Calu3 (cell line): ENCODE data around the gene TSHZ3. TPM values are rescaled to one million over a fixed set of nuclear protein-coding genes. Genes with fewer than 3 reads are reported as not detected.

Experiments used
- BruUV-seq: library from RNA; stranded (reverse); fragments of 400-500 nt; replicated peaks from 2 replicates; lab custom pipeline; 2021; lab: Mats Ljungman, UMichigan
- CTCF ChIA-PET: fragments of 300-600 bp; sonication (Branson Sonifier 250); formaldehyde crosslinking; loops from one replicate; lab custom pipeline; 2022; ENCODE audit warnings: antibody characterized with exemption; lab: Charles Lee
- DNase-seq: peaks from one replicate; pipeline ENCODE4 v3.0.0; 2022
- H3K27ac Mint-ChIP-seq: one replicate; pipeline ENCODE4 v1.8.0; 2022; ENCODE audit warnings: mixed read lengths; ENCODE audit not compliant: unreplicated experiment
- H3K27me3 Mint-ChIP-seq: one replicate; pipeline ENCODE4 v1.8.0; 2022; ENCODE audit warnings: mixed read lengths; ENCODE audit not compliant: unreplicated experiment
- H3K36me3 Mint-ChIP-seq: one replicate; pipeline ENCODE4 v1.8.0; 2022; ENCODE audit warnings: mild to moderate bottlenecking, moderate library complexity, mixed read lengths; ENCODE audit not compliant: insufficient read depth, unreplicated experiment
- H3K4me1 Mint-ChIP-seq: one replicate; pipeline ENCODE4 v1.8.0; 2022; ENCODE audit warnings: mild to moderate bottlenecking, low read depth, mixed read lengths; ENCODE audit not compliant: unreplicated experiment
- H3K4me3 Mint-ChIP-seq: one replicate; pipeline ENCODE4 v1.8.0; 2022; ENCODE audit warnings: mild to moderate bottlenecking, low read depth, moderate library complexity, mixed read lengths; ENCODE audit not compliant: unreplicated experiment
- H3K9me3 Mint-ChIP-seq: one replicate; pipeline ENCODE4 v1.8.0; 2022; ENCODE audit warnings: low read depth, mixed read lengths; ENCODE audit not compliant: unreplicated experiment
- CTCF ChIP-seq: fragments of 200-600 bp; IDR thresholded peaks from one replicate; pipeline ENCODE4 v1.8.0; 2022; ENCODE audit warnings: antibody characterized with exemption; ENCODE audit not compliant: unreplicated experiment
- intact Hi-C: fragments of 100-400 bp; cut with micrococcal nuclease; formaldehyde crosslinking; loops from one replicate; pipeline ENCODE4 v1.10.0; 2022; ENCODE audit not compliant: unreplicated experiment
- total RNA-seq: library from RNA; stranded (reverse); gene quantifications from 2 replicates; pipeline ENCODE4 v1.2.3, GENCODE V29; 2022

Gene TSHZ3
- total RNA-seq, 1 experiment from 2014 or later: not detected

DNA sequence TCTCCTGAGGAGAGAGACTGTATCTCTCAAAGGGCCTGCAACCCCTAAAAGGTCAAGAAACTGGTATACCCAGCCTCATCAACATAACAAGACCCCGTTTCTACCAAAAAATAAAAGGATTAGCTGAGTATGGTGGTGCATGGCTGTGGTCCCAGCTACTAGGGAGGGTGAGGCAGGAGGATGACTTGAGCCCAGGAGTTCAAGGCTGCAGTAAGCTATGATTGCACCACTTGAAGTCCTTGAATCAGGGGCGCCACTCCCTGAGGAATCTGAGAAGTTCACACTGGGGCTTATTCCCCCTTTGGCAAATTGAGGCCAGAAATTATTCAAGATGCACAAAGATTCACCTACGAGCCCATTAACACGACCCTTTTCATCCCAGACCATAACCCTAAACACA is 83.0 kb downstream of the TSHZ3 start:
- no peak overlapping the region for H3K27ac Mint-ChIP-seq
- H3K9me3 Mint-ChIP-seq: peaks cover 12% of the 10 kb centered on the region
- DNase-seq: no peak
- no peaks in the 10 kb centered on the region for H3K27me3 Mint-ChIP-seq
- no TSS peak for BruUV-seq
- H3K4me1 Mint-ChIP-seq: no peaks in the 10 kb centered on the region
- no peaks in the 10 kb centered on the region for H3K36me3 Mint-ChIP-seq
- intact Hi-C loops: no loop called here
- no peak for TF ChIP-seq CTCF
- CTCF ChIA-PET: no interaction called here
- no peak overlapping the region for H3K4me3 Mint-ChIP-seq

DNA sequence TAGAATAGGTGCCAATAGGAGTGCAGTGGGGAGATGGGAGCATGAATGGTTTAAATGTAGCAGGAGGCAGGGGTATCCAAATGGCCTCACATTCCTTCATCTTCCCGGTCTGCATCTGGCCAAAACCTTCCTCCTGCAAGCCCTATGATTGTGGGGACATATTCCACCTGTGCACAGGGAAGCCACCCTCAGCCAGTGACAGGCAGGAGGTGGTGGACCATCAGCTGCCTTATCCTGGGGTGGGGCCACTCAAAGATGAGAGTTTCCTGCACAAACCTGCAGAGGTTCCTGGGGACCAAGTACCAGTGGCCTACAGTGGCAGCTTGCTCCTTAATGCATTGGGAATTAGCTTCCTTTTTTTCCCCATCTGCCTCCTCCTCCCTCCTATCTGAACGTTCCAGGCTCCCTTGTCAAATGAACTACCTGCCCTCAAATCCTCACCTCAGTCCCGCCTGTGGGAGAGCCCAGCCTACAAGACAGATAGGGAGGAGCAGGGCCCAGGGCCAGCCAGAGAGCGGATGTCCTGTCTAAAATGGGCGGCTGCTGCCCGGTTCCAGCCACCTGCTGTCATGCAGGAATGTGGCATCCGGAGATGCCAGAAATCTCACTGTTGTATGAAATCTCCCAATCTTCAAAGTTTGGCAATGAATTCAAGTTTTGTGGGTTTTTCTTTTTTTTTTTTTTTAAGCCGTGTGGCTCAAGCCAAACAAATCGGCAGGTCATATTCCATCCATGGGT is 85.0 kb downstream of the TSHZ3 start:
- Mint-ChIP-seq H3K27me3 (no peaks in the 10 kb centered on the region), H3K36me3 (no peaks in the 10 kb centered on the region), H3K4me1 (no peaks in the 10 kb centered on the region), H3K27ac (no peak overlapping the region), H3K4me3 (no peak overlapping the region), H3K9me3 (peaks cover 13% of the 10 kb centered on the region)
- no peak for TF ChIP-seq CTCF
- intact Hi-C loops: no loop called here
- no peak for DNase-seq
- BruUV-seq: no TSS peak
- CTCF ChIA-PET: no interaction called here

- no peak for DNase-seq
- Mint-ChIP-seq H3K27me3 (no peaks in the 10 kb centered on the region), H3K27ac (no peak overlapping the region), H3K36me3 (no peaks in the 10 kb centered on the region), H3K9me3 (peaks cover 10% of the 10 kb centered on the region), H3K4me3 (no peak overlapping the region), H3K4me1 (no peaks in the 10 kb centered on the region)
- no peak for TF ChIP-seq CTCF
- BruUV-seq: no TSS peak
- intact Hi-C loops: no loop called here
- CTCF ChIA-PET: no interaction called here
Observed at GRCh38 chr19:31263328-31263727, 85.9 kb downstream of the TSHZ3 start.

GRCh38 chr19:31262725-31263191 is 86.5 kb downstream of the TSHZ3 start:
- intact Hi-C loops: no loop called here
- CTCF ChIA-PET: interaction anchor here (0.7 kb wide), 1 partner anchor 121 kb away, joined by 5 read pairs; no protein-coding TSS in a partner anchor
- Mint-ChIP-seq H3K4me1 (no peaks in the 10 kb centered on the region), H3K27me3 (no peaks in the 10 kb centered on the region), H3K27ac (no peak overlapping the region), H3K9me3 (peaks cover 8% of the 10 kb centered on the region), H3K4me3 (no peak overlapping the region), H3K36me3 (no peaks in the 10 kb centered on the region)
- BruUV-seq: no TSS peak
- no peak for DNase-seq
- no peak for TF ChIP-seq CTCF
